Measurements from ENCODE around the gene THAP4. TPM values are rescaled to one million over a fixed set of nuclear protein-coding genes. Genes with fewer than 3 reads are reported as not detected.
A peak's percentile ranks its signal among the peaks of the same experiment; 100 is the strongest.

THAP4 gene
- total and polyA plus RNA-seq, 2 experiments from 2014 or later, result 62.9 to 80.4 TPM

- no peak overlapping the region for H3K4me2 ChIP-seq
- no peaks in the 10 kb centered on the region; the same call in 1 of the 2 replicates for H3K4me1 ChIP-seq (ENCODE audit: insufficient read depth)
- Mint-ChIP-seq H3K4me3 (no peak overlapping the region), H3K9me3 (peaks cover 13% of the 10 kb centered on the region), H3K4me1 (peaks cover 12% of the 10 kb centered on the region; the same call in 2 of the 3 replicates), H3K27me3 (ENCODE audit: insufficient read depth, low read depth, poor library complexity) (peaks cover 22% of the 10 kb centered on the region), H3K36me3 (ENCODE audit: low read depth) (peaks cover 8% of the 10 kb centered on the region; the same call in 2 of the 3 replicates), H3K27ac (no peak overlapping the region)
- peaks cover 8% of the 10 kb centered on the region; the same call in 1 of the 2 replicates for H3K27me3 ChIP-seq (ENCODE audit: insufficient read depth)
- H3K9me2 ChIP-seq (ENCODE audit: insufficient read depth), result no peaks in the 10 kb centered on the region
- ATAC-seq (peak; percentile 4; the same call in 2 of the 3 replicates), DNase-seq (ENCODE audit: low spot score) (no peak)
- H3K4me3 ChIP-seq, result no peak overlapping the region
- peaks cover 14% of the 10 kb centered on the region for H4K20me1 ChIP-seq (replicated peaks; ENCODE audit: insufficient read depth)
- H3K79me2 ChIP-seq (replicated peaks; ENCODE audit: insufficient read depth), result peaks cover 4% of the 10 kb centered on the region
- TF ChIP-seq NANOG (IDR thresholded peaks at IDR 0.05; ENCODE audit: borderline replicate concordance) (no peak), ZNF331 (CRISPR knock-in tag; IDR thresholded peaks at IDR 0.05; ENCODE audit: low read depth) (no peak), REST (IDR thresholded peaks at IDR 0.05; ENCODE audit: unreplicated experiment) (no peak), JUNB (IDR thresholded peaks at IDR 0.05; ENCODE audit: unreplicated experiment) (no peak), ZNF462 (CRISPR knock-in tag; IDR thresholded peaks at IDR 0.05) (no peak), CTCF (conservative IDR thresholded peaks at IDR 0.05; ENCODE audit: low read depth in 2 of 2) (no peak), ETS1 (IDR thresholded peaks at IDR 0.05) (no peak), POLR2AphosphoS5 (IDR thresholded peaks at IDR 0.05; ENCODE audit: low read depth) (no peak), CREB1 (CRISPR knock-in tag; IDR thresholded peaks at IDR 0.05; ENCODE audit: low read depth) (no peak), ZNF114 (CRISPR knock-in tag; IDR thresholded peaks at IDR 0.05) (no peak), EZH2 (IDR thresholded peaks at IDR 0.05; ENCODE audit: low read depth, unreplicated experiment) (no peak), EZH2phosphoT487 (IDR thresholded peaks at IDR 0.05; ENCODE audit: unreplicated experiment) (no peak), STAT1 (IDR thresholded peaks at IDR 0.05; ENCODE audit: unreplicated experiment) (no peak)
- H3K36me3 ChIP-seq (ENCODE audit: insufficient read depth), result no peaks in the 10 kb centered on the region
- no peaks in the 10 kb centered on the region for H3F3A ChIP-seq (replicated peaks; ENCODE audit: low read depth)
- H2AFZ ChIP-seq, result no peak overlapping the region
- no peak overlapping the region for H3K27ac ChIP-seq (ENCODE audit: low read depth)
These were observed 75.1 kb downstream of the THAP4 start for GRCh38 chr2:241561832-241562231.
